CD4-positive, alpha-beta T cell treated with Interleukin-17A for 1 hour (primary cell): ENCODE results near the gene MTFR1L.

Experiments used
- DNase-seq: peaks from one replicate; pipeline ENCODE4 v3.0.0-alpha.2; 2020

Gene MTFR1L

GRCh38 chr1:25808481-25809244 lies 11.1 kb upstream of the MTFR1L start:
- no peak for DNase-seq

DNA sequence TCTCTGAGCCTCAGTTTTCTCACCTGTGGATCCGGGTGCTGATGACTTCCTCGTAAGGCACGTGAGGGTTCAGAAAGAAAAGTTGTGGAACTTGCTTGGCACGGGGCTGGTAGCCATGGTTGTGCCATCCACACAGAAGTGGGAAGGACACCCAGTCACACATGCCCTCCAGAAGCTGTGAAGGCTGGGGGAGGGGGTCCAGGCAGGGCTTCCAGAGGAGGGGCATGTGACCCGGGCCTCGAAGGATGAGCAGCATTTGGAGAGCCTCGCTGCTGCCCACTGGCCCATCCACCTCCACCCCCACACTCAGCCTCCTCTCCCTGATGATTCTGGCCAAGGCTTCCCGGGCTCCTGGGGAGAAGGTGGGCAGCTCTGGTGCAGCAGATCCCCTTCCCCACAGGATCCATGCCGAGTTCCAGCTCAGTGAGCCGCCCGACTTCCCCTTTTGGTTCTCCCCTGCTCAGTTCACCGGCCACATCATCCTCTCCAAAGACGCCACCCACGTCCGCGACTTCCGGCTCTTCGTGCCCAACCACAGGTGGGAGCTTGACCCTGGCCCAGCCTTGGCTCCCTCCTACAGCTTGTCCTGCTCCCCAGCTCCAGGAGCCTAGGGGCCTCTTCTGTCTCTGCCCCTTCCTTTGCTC lies 10.3 kb upstream of the MTFR1L start:
- DNase-seq, result no peak

GRCh38 chr1:25809929-25810328 lies 9.8 kb upstream of the MTFR1L start:
- no peak for DNase-seq

GRCh38 chr1:25810341-25811299 lies 9.1 kb upstream of the MTFR1L start:
- peak; percentile 81 for DNase-seq

- no peak for DNase-seq
These were observed 8.2 kb upstream of the MTFR1L start for GRCh38 chr1:25811384-25812082.

GRCh38 chr1:25813071-25813733 lies 6.6 kb upstream of the MTFR1L start:
- DNase-seq, result no peak

DNA sequence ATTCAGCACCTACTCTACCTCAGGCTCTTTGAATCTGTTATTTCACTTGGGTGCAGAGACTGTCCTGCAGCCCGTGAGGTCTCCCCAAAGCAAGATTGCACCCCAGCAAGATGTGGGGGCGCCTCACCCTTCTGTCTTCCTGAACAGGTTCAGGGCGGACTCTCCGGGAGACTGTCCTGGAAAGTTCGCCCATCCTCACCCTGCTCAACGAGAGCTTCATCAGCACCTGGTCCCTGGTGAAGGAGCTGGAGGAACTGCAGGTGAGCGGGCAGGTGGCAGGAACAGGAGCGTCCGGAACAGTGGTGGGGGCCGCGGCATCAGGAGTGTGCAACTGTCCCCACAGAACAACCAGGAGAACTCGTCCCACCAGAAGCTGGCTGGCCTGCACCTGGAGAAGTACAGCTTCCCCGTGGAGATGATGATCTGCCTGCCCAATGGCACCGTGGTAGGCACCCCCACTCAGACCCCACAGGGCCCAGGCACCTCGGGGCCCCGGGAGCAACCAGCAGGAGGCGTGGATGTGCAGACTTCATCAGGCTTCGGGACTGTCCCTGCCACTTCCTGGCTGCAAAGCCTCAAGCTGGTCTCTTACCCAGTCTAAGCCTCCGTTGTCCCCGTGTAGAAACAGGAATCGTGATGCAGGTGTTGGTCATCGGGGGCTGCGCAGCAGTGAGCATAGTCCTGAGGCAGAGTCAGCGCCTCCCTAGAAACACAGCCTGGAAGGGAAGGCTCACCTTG lies 5.9 kb upstream of the MTFR1L start:
- DNase-seq, result no peak

GRCh38 chr1:25814549-25815087 lies 5.1 kb upstream of the MTFR1L start:
- DNase-seq, result no peak

DNA sequence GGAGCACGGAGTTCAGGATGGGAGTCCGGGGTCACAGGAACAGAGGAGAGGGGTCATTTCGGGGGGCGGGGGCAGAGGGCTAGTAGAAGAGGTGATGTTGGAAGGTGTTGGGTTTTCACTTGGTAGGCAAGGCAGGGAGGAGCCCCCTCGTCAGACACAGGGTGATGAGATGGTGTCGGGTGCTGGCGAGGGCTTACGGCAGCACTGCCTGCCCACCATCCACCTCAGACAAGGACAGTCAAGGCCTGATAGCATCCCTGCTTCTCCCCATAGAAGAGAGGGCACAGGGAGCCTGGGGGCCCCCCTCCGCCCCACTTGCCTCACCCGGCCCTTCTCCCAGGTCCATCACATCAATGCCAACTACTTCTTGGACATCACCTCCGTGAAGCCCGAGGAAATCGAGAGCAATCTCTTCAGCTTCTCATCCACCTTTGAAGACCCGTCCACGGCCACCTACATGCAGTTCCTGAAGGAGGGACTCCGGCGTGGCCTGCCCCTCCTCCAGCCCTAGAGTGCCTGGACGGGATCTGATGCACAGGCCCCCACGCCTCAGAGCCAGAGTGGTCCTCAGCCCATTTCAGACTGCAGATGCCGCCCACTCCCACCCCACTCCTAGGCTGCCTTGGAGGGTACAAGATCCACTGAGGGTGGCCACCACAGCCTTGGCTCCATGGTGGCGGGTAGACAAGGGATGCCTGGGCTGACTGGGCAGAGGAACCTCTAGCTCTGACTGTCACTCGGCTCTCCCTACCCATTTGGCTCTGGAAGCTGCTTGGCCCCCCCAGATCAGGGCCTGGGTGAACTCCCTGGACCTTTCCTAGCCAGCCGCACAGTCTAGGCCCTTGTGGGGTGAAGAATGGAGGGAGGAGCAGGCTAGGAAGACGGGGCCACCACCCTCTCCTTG lies 4.3 kb upstream of the MTFR1L start:
- DNase-seq, result no peak

- no peak for DNase-seq
These were observed 3.5 kb upstream of the MTFR1L start for GRCh38 chr1:25816112-25816718.

DNA sequence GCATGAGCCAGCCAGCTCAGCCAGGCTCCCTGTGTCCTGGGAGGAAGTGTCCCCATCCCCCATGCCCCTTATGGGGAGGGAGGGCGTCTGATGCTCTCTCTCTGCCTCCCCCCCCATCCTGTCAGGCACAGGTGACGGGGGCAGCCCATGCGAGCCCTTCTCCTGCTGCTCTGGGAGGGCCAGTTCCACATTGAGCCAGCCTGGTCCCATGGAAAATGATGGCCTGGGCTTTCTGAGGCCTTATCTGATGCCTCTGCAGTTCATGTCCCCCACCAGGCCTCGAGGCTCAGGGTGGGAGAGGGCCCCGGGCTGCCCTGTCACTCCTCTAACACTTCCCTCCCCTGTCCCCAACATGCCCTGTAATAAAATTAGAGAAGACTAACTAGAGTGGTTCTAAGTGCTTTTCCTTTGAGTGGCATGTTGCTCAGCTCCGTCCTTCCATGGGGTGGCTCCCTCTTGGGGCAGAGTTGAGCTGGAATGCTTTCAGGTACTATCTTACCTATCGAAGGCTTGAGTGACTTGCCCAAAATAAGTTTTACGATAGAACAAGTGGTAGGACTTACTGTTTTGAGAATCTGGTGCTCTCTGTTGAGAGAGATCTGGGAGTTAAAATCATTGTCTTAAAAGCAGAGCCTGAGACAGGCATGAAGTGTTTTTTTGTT lies 1.8 kb upstream of the MTFR1L start:
- DNase-seq, result no peak

GRCh38 chr1:25818569-25818968 lies 1.2 kb upstream of the MTFR1L start:
- no peak for DNase-seq

DNA sequence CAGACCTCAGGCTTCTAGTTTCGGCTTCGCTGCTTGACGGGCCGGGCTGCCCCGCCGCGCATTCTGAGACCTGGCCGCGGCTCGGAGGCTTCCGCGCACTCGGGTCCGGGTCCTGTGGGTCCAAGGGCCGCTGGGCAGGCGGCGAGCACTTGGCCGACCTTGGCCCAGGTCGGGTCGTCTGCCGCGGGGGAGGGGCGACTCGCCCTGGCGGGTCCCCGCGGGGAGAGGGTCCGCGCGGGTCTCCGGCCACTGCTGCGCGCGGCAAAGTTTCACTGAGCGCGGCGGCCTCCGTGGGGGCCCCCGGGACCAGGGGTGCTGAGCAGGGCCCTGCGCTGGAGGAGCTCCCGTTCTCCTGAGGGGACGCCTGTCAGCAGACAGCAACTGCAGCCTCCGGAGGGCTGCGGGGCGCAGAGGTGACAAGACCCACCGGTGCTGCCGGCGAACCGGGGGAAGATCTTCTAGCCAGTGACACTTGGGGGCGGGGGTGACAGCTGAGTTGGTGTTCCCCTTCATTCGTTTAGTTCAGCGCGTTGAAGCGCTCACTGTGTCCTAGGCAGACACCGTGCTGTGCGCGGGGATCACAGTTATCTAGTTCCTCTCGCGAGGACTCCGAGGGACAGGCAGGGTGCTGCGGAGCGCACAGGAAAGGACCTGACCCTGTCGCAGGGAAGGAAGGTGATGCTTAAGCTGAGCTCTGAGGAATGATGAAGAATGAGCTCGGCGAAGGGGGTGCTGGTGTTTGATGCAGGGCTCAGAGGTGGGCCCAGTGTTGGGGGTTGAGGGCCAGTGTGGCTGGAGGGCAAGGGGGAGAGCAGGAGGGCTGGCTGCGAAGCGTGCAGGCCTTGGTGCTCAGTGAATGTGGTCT lies 725 bp downstream of the MTFR1L start:
- peak; percentile 80 for DNase-seq

DNA sequence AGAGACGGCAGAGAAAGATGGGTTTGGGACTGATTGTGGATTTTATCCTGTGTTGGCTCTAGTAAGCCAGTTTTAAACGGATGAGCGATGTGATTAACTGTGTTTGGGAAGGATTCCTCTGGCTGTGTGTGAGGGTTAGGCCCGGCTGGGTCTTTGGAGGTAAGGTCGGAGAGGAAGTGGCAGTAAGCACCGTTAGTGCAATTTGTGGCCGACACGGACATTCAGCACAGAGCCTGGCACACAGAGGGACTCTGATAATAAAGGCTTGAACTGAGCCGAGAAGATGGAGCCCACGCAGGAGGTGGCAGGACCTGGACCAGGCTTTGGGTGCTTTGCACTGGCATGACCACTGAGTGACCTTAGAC lies 1.3 kb downstream of the MTFR1L start:
- no peak for DNase-seq

GRCh38 chr1:25821630-25822091 lies 1.9 kb downstream of the MTFR1L start:
- no peak for DNase-seq

DNA sequence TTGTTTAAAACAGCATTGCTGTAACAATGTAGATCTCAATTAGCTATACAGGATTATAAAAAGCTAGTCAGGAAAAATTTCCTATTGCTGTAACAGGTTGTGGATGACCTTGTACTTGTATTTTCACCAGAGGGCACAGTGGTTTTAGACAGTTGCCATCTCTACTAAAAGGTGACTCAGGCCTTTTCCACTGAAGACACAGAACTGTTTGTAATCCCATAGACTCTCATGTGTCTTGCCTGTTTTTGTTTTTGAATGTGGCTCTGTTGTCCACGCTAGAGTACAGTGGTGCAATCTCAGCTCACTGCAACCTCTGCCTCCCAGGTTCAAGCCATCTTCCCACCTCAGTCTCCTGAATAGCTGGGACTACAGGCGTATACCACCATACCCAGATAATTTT lies 5.9 kb downstream of the MTFR1L start:
- DNase-seq, result no peak

DNA sequence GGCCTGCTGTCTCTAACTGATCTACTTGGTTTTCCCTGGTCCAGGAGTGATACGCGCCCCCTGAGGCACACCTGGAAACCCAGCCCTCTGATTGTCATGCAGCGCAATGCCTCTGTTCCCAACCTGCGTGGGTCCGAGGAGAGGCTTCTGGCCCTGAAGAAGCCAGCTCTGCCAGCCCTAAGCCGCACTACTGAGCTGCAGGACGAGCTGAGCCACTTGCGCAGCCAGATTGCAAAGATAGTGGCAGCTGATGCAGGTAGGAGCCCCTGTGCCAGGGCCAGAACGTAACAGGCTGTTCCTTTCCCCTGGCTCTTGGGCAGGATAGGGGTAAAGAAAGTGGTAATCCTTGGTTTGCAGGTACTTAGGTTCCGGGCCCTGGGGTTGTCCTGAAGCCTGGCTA lies 6.8 kb downstream of the MTFR1L start:
- no peak for DNase-seq

DNA sequence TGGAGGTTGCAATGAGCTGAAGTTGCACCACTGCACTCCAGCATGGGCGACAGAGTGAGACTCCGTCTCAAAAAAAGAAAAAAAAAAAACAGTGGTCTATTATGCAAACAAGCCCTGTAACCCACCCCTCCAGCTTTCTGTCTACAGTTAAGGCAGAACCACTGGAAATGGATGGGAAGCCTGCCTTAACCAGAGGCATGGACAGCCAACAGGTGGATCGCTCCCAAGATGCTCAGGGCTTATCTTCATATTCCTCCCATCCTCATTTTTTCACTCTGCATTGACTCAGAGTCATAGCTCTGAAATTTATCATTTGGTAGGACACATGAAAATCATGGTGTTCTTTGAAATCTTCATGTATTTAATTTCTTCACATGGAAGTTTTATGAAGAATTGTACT lies 8.7 kb downstream of the MTFR1L start:
- no peak for DNase-seq
